H9 (cell line): ENCODE results near the gene STX1A. TPM values are rescaled to one million over a fixed set of nuclear protein-coding genes. Genes with fewer than 3 reads are reported as not detected.
"Not testable (repeated sequence)": the region's sequence is repeated elsewhere in the genome, so short reads cannot be mapped to it uniquely, and the experiment has no call there.

Experiments used
- DNase-seq: peaks from one replicate; pipeline ENCODE4 v3.0.0-alpha.2; 2017
- H2AFZ ChIP-seq: one replicate; pipeline ENCODE4 v1.6.1; 2013; ENCODE audit warnings: mild to moderate bottlenecking, low read length, control low read depth, moderate library complexity
- H2AK5ac ChIP-seq: 2 replicates; pipeline ENCODE4 v1.6.1; 2013; ENCODE audit warnings: low read length, control low read depth, mixed read lengths; ENCODE audit not compliant: insufficient read length
- H2BK120ac ChIP-seq: one replicate; pipeline ENCODE4 v1.6.1; 2013; ENCODE audit warnings: low read depth, mild to moderate bottlenecking, low read length, control low read depth, inconsistent platforms; ENCODE audit not compliant: poor library complexity, severe bottlenecking
- H2BK12ac ChIP-seq: 2 replicates; pipeline ENCODE4 v1.6.1; 2013; ENCODE audit warnings: low read length, control low read depth, mixed read lengths, low read depth; ENCODE audit not compliant: insufficient read length
- H2BK15ac ChIP-seq: 2 replicates; pipeline ENCODE4 v1.6.1; 2013; ENCODE audit warnings: low read depth, low read length, control low read depth
- H2BK20ac ChIP-seq: one replicate; pipeline ENCODE4 v1.6.1; 2013; ENCODE audit warnings: low read depth, mild to moderate bottlenecking, low read length, control low read depth, inconsistent platforms; ENCODE audit not compliant: poor library complexity, severe bottlenecking
- H2BK5ac ChIP-seq: 2 replicates; pipeline ENCODE4 v1.6.1; 2013; ENCODE audit warnings: low read length, control low read depth, mixed read lengths; ENCODE audit not compliant: insufficient read length
- H3K14ac ChIP-seq: 2 replicates; pipeline ENCODE4 v1.6.1; 2013; ENCODE audit warnings: low read length, control low read depth; ENCODE audit not compliant: insufficient read depth
- H3K18ac ChIP-seq: 2 replicates; pipeline ENCODE4 v1.6.1; 2013; ENCODE audit warnings: low read depth, mild to moderate bottlenecking, mixed read lengths, low read length, control low read depth; ENCODE audit not compliant: insufficient read length
- H3K23ac ChIP-seq: 2 replicates; pipeline ENCODE4 v1.6.1; 2013; ENCODE audit warnings: low read length, control low read depth, mixed read lengths, low read depth; ENCODE audit not compliant: insufficient read length
- H3K23me2 ChIP-seq: 2 replicates; pipeline ENCODE4 v1.6.1; 2013; ENCODE audit warnings: low read depth, mild to moderate bottlenecking, mixed read lengths, low read length, control low read depth; ENCODE audit not compliant: insufficient read length, poor library complexity, severe bottlenecking
- H3K27ac ChIP-seq: 2 replicates; pipeline ENCODE4 v1.5.1; 2013; ENCODE audit warnings: low read length, control low read depth, mixed read lengths, low read depth; ENCODE audit not compliant: insufficient read length
- H3K27me3 ChIP-seq: 2 replicates; pipeline ENCODE4 v1.6.1; 2013; ENCODE audit warnings: low read length, control low read depth, inconsistent platforms; ENCODE audit not compliant: insufficient read depth
- H3K4ac ChIP-seq: 2 replicates; pipeline ENCODE4 v1.6.1; 2013; ENCODE audit warnings: low read depth, mild to moderate bottlenecking, control low read depth, inconsistent platforms, low read length, moderate library complexity
- H3K4me1 ChIP-seq: 2 replicates; pipeline ENCODE4 v1.6.1; 2013; ENCODE audit warnings: low read length, control low read depth, inconsistent platforms; ENCODE audit not compliant: insufficient read depth
- H3K4me2 ChIP-seq: 2 replicates; pipeline ENCODE4 v1.6.1; 2013; ENCODE audit warnings: low read length, control low read depth, mixed read lengths; ENCODE audit not compliant: insufficient read length, insufficient read depth
- H3K56ac ChIP-seq: 2 replicates; pipeline ENCODE4 v1.6.1; 2013; ENCODE audit warnings: low read depth, mild to moderate bottlenecking, mixed read lengths, low read length, control low read depth; ENCODE audit not compliant: insufficient read length
- H3K79me1 ChIP-seq: 2 replicates; pipeline ENCODE4 v1.6.1; 2013; ENCODE audit warnings: low read depth, mild to moderate bottlenecking, moderate library complexity, low read length, control low read depth, inconsistent platforms; ENCODE audit not compliant: insufficient read depth, poor library complexity, severe bottlenecking
- H3K79me2 ChIP-seq: 2 replicates; pipeline ENCODE4 v1.6.1; 2013; ENCODE audit warnings: low read length, control low read depth, inconsistent platforms; ENCODE audit not compliant: insufficient read depth
- H3K9ac ChIP-seq: 2 replicates; pipeline ENCODE4 v1.6.1; 2013; ENCODE audit warnings: low read length, control low read depth, mixed read lengths; ENCODE audit not compliant: insufficient read length; ENCODE audit errors: extremely low read depth
- H3K9me3 ChIP-seq: one replicate; pipeline ENCODE4 v1.6.1; 2013; ENCODE audit warnings: low read depth, low read length, inconsistent platforms; ENCODE audit not compliant: control insufficient read depth
- H3T11ph ChIP-seq: one replicate; pipeline ENCODE4 v1.6.1; 2013; ENCODE audit warnings: mild to moderate bottlenecking, low read length, control low read depth, inconsistent platforms
- H4K20me1 ChIP-seq: one replicate; pipeline ENCODE4 v1.6.1; 2013; ENCODE audit not compliant: control insufficient read depth, insufficient read length, insufficient read depth
- H4K5ac ChIP-seq: 2 replicates; pipeline ENCODE4 v1.6.1; 2013; ENCODE audit warnings: low read depth, mild to moderate bottlenecking, mixed read lengths, low read length, control low read depth; ENCODE audit not compliant: insufficient read length
- H4K8ac ChIP-seq: replicated peaks from 2 replicates; pipeline ENCODE4 v1.6.1; 2013; ENCODE audit warnings: low read length, control low read depth, mixed read lengths, low read depth; ENCODE audit not compliant: insufficient read length
- H4K91ac ChIP-seq: 2 replicates; pipeline ENCODE4 v1.6.1; 2013; ENCODE audit warnings: low read depth, mild to moderate bottlenecking, moderate library complexity, mixed read lengths, low read length, control low read depth; ENCODE audit not compliant: insufficient read length
- H3K27ac Mint-ChIP-seq, 3 experiments: 2 replicates in 2 of 3; 3 replicates in 1 of 3; pipeline ENCODE4 v1.8.0; 2020 to 2021; ENCODE audit warnings: mixed read lengths in 3 of 3, mild to moderate bottlenecking in 1 of 3, moderate library complexity in 1 of 3
- H3K27me3 Mint-ChIP-seq: 2 replicates; pipeline ENCODE4 v1.8.0; 2021; ENCODE audit warnings: low read depth, mild to moderate bottlenecking, moderate library complexity, mixed read lengths
- H3K36me3 Mint-ChIP-seq, 3 experiments: 2 replicates in 2 of 3; 3 replicates in 1 of 3; pipeline ENCODE4 v1.8.0; 2020 to 2021; ENCODE audit warnings: low read depth in 3 of 3, mixed read lengths in 3 of 3; ENCODE audit not compliant: insufficient read depth in 1 of 3
- H3K4me1 Mint-ChIP-seq, 2 experiments: 2 replicates each; pipeline ENCODE4 v1.8.0; 2020; ENCODE audit warnings: mixed read lengths in 2 of 2
- H3K4me3 Mint-ChIP-seq, 2 experiments: 2 replicates in 1 of 2; 3 replicates in 1 of 2; pipeline ENCODE4 v1.8.0; 2020 to 2021; ENCODE audit warnings: mild to moderate bottlenecking in 2 of 2, mixed read lengths in 2 of 2, moderate library complexity in 1 of 2
- H3K9me3 Mint-ChIP-seq, 2 experiments: 2 replicates in 1 of 2; 3 replicates in 1 of 2; pipeline ENCODE4 v1.8.0; 2020; ENCODE audit warnings: mild to moderate bottlenecking in 2 of 2, mixed read lengths in 2 of 2, moderate library complexity in 1 of 2
- CTCF ChIP-seq: fragments of 200-600 bp; sonication (generic); conservative IDR thresholded peaks from 3 replicates; pipeline ENCODE4 v1.8.0; 2021; ENCODE audit warnings: antibody characterized with exemption, mild to moderate bottlenecking
- WGBS: extraction: QIAGEN DNeasy Blood & Tissue Kit; methylation state at CpG from one replicate; pipeline ENCODE4 v1.1.7; 2013; ENCODE audit warnings: missing lambda C conversion rate, low lambda C conversion rate, mixed read lengths; ENCODE audit not compliant: insufficient read length; ENCODE audit errors: extremely low coverage; 5-methylcytosine and 5-hydroxymethylcytosine counted together
- total RNA-seq: library from RNA; stranded (reverse); gene quantifications from 2 replicates; pipeline ENCODE4 v1.2.1, GENCODE V29; 2021

The STX1A gene
- total RNA-seq, 1 experiment from 2014 or later = 10.1 TPM

GRCh38 chr7:73722785-73723184 lies 3.3 kb upstream of the STX1A start:
- H4K8ac ChIP-seq = no peak overlapping the region
- Mint-ChIP-seq H3K4me3 (no peak overlapping the region), H3K27ac (no peak overlapping the region), H3K4me1 (peaks cover under 1 to 8% of the 10 kb centered on the region in 2 experiments; a peak in 3 of 4 replicates), H3K27me3 (peaks cover 38% of the 10 kb centered on the region), H3K9me3 (no peaks in the 10 kb centered on the region; a peak in 1 of 5 replicates), H3K36me3 (no peaks in the 10 kb centered on the region; a peak in 1 of 7 replicates)
- H2BK5ac ChIP-seq = no peak overlapping the region
- no peak overlapping the region for H3K9ac ChIP-seq
- DNase-seq = no peak
- H3K9me3 ChIP-seq = no peaks in the 10 kb centered on the region
- TF ChIP-seq CTCF = no peak
- H4K20me1 ChIP-seq = no peaks in the 10 kb centered on the region
- H3K79me2 ChIP-seq = no peaks in the 10 kb centered on the region
- H3K4ac ChIP-seq = no peak overlapping the region
- peaks cover 3% of the 10 kb centered on the region; the same call in 1 of the 2 replicates for H3K27me3 ChIP-seq
- no peak overlapping the region for H4K5ac ChIP-seq
- no CpG with 5 or more reads among the region's 6 CpGs for WGBS
- no peak overlapping the region for H2BK120ac ChIP-seq
- H4K91ac ChIP-seq = no peak overlapping the region
- H2AK5ac ChIP-seq = no peak overlapping the region
- H3K18ac ChIP-seq = no peak overlapping the region
- no peak overlapping the region for H3K4me2 ChIP-seq
- no peak overlapping the region for H3K27ac ChIP-seq
- no peaks in the 10 kb centered on the region for H3K4me1 ChIP-seq
- H2BK15ac ChIP-seq = no peak overlapping the region
- H3K23me2 ChIP-seq = peaks cover 9% of the 10 kb centered on the region
- no peak overlapping the region for H3K56ac ChIP-seq
- H2BK20ac ChIP-seq = no peak overlapping the region
- H3K23ac ChIP-seq = no peak overlapping the region
- H2BK12ac ChIP-seq = no peak overlapping the region
- no peaks in the 10 kb centered on the region for H3K79me1 ChIP-seq
- no peak overlapping the region for H3K14ac ChIP-seq
- no peak overlapping the region for H2AFZ ChIP-seq
- no peak overlapping the region for H3T11ph ChIP-seq

- not testable (repeated sequence) for H3K27ac ChIP-seq, H4K5ac ChIP-seq, H2BK20ac ChIP-seq, H3K4me2 ChIP-seq, H2AK5ac ChIP-seq, H3K4me1 ChIP-seq, H3K23me2 ChIP-seq, H4K91ac ChIP-seq, H3K9me3 Mint-ChIP-seq, H4K20me1 ChIP-seq, H3K4me3 Mint-ChIP-seq, H2BK15ac ChIP-seq, H2BK5ac ChIP-seq, H3T11ph ChIP-seq, H3K23ac ChIP-seq, H3K14ac ChIP-seq, H3K9me3 ChIP-seq, H3K9ac ChIP-seq, H2BK12ac ChIP-seq, H3K36me3 Mint-ChIP-seq, H2BK120ac ChIP-seq, H3K56ac ChIP-seq, DNase-seq, H3K79me2 ChIP-seq, H3K4me1 Mint-ChIP-seq, H3K4ac ChIP-seq, H2AFZ ChIP-seq, H3K18ac ChIP-seq, H3K79me1 ChIP-seq, H3K27me3 ChIP-seq, H3K27ac Mint-ChIP-seq, H4K8ac ChIP-seq
- no CpG with 5 or more reads among the region's 4 CpGs for WGBS
- peaks cover 40% of the 10 kb centered on the region for H3K27me3 Mint-ChIP-seq
These were observed 2.7 kb upstream of the STX1A start for GRCh38 chr7:73722182-73722581.
